OCI-M2 (cell line): ENCODE data around the gene PDE11A.
"Not testable (repeated sequence)": the region's sequence is repeated elsewhere in the genome, so short reads cannot be mapped to it uniquely, and the experiment has no call there.

Source experiments
- DNase-seq: peaks from one replicate; lab custom pipeline; 2025; ENCODE audit not compliant: unreplicated experiment; lab: John Stamatoyannopoulos, UW

Gene PDE11A

DNA sequence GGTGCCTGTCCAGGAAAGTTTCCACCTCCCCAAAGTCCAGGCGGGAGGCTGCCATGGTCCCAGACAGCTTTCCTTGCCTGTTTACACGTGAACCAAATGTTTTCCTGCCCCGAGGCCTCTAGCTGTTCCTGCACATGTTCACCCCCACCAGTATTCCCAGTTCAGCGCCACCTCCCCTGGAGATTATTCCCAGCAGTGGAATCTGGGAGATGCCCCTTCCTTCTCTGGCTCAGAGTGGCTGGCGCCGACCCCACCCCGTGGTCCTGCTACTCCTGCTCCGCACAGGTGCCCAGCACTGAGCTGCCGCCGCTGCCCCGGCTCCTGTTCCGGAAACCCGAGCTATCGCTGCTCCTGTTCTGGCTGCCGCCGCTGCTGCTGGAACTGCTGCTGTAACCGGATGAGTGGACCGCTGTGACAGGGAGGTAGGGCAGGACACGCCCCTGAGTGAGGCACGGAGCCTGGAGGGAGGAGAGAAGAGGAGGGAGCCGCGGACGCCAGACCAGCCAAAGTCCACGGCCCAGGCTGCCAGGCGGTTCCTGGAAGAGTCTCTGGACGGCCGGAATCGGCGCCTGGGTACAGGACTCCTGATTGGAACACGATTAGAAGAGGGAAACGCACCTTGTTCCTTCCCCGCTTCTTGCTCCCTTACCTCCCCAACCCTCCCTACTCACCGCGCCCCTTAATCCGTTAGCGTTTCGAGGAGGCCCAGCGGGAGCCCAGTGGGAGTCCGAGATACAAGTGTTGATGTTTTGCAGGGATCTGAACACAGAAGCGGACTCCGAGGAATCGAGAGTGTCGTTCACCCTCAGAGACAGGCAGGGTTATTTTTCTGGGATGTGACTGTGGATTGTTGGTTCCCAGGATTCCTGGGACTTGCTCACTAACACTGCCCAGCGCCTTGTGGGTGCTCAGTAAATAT lies at the start of gene PDE11A:
Gene PDE11A, minus strand, starts transcription at position 395 of the 919 bp plus-strand sequence. Its CDS starts 340 bp downstream, at position 55.
- no peak for DNase-seq

DNA sequence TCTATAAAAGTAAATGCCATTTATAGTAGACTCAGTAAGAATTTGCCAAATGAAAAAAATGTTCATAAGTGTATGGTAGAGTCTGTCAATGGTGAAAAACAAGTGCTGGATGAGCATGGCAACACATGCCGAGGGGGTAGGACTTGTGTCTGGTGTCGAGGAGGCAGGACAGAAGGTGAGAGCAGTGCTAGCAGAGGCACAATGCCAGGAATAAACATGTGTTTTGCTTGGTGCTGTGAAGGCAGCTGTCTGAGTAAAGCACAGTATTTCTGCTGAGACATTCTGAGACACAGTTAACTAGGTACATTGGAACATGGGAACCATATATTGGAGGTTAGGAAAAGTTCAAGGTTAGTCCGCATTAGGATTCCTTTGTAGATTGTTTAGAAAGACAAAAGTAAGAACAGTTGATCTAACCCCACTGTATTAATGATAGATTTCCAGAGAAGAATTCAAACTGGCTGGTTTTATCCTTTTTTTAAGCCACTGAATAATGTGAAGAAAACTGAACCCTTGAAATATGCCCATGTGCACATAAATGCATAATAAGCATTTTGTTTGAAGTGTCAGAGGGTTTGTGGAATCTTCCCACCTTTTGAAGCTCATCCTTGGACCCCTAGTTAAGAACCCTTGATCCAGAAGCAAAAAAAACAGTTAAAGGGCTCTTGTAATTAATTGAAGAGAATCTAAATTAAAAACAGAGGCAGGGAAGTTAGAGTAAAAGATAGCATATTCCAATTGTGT lies 46.8 kb upstream of the PDE11A start:
- no peak for DNase-seq

DNA sequence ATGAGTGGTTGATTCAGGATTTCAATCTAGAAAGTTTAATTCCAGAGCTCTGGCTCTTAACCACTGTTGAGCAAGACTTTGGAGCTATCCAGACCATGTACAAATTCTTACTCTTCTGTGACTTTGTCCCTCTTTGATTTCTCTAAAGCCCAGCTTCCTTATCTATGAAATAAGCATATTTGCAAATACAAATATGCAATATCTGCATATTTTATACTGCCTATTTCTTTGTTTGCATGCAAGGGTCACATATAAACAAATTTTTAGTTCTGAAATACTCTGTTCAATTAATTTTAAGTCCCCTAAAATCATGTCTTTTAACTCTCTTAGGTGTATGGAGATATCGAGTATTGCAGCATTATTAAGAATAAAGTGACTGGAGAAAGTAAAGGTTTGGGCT lies 45.1 kb upstream of the PDE11A start:
- no peak for DNase-seq

DNA sequence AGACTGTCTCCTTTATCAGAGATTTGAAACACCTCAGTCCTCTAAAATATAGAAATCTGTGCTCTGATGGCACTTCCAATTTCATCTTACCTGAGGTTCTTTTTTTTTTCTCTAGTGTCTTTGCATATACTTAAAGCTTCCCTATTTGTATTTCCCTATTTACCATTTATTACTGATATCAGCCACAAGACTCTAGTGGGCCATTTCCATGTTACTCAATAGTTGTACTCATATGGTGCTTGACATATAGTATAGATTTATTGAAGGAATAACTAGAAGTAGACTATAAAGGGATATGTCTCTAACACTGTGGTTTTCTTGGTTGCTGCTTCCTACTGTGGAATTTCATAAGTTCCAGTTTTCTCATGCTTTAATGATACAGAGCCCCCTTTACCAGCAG lies 42.7 kb upstream of the PDE11A start:
- DNase-seq = no peak

DNA sequence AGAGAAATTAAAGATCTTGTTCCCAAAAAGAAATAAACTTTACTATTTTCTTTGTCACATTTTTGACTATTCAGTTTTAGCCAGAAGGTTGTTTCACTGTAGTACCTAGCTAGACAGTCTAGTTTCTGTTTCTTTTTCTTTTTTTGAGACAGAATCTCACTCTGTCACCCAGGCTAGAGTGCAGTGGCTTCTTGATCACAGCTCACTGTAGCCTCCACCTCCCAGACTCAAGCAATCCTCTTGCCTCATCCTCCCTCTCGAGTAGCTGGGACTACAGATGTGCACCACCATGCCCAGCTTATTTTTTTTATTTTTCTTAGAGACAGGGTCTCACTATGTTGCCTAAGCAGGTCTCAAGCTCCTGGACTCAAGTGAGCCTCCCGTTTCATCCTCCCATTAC lies 41.9 kb upstream of the PDE11A start:
- no peak for DNase-seq

DNA sequence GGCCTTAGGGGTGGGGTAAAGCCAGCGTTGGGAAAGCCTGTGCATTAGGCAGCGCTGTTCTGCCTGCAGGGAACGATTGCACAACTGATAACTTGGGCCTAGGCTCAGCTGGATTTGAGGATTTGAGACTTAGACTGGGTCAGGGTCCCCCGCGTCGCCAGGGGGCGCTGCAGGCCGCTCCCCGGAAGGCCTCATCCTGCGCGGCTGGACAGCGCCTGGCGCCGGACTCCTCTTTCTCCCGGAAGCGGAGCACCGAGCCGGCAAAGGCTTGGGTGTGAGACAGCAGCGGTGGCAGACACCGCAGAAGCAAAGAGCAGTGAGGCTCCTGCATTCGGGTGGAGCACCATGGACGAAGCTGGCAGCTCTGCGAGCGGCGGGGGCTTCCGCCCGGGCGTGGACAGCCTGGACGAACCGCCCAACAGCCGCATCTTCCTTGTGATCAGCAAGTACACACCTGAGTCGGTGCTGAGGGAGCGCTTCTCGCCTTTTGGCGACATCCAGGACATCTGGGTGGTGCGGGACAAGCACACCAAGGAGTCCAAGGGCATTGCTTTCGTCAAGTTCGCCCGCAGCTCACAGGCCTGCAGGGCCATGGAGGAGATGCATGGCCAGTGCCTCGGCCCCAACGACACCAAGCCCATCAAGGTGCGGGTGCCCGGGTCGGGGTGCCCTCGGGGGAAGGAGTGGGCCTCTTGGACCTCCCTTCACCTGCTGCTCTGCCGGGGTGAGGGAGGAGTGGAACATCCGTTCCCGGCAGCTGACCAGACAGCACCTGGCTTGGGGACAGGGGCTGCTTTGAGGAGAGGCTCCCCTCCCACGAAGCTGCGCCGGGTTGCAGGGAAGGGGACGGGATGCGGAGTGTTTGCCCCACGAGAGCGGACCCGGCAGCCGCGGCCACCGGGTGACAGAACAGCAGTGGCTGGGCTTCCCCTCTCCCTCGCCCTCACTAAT lies 39.9 kb upstream of the PDE11A start, which contains the start of gene RBM45:
Gene RBM45, plus strand, starts transcription at position 236 of the 951 bp plus-strand sequence. Its CDS starts 110 bp downstream, at position 346.
- DNase-seq = peak; percentile 24

DNA sequence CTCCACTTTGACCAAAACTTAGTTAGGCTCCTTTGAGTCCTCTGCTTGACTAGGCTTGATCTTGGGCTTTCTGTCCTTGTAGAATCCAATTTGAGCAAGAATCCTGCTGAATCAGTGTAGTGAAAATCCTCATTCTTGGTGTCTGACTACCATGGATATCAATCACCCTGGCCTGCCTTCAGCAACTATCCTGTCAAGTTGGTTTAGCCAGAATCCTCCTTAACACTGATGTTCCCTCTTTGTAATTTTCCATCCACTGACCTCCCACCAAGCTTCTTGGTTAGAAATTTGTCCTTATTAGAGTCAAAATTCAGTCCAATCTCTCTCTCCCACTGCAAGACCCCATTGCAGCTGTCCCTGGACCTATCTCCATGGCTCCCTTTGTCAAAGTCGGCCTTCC lies 39.2 kb upstream of the PDE11A start:
- no peak for DNase-seq

DNA sequence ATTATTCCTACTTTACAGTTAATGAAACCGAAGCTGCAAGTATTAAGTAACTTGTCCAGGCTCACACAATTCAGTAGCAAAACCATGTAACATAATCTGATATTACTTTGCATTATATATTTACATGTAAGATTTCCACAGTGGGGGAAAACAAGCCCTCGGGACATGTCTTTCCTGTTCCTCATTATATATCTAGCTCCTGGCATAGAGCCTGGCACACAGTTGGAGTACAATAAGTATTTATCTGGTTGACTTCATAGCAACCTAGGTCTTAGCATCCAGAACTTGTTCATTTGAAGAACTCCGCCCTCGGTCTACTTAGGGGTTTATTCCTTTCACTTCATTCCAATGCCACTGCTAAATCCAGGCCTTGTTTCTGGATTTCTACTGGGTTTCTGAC lies 38.1 kb upstream of the PDE11A start:
- no peak for DNase-seq

DNA sequence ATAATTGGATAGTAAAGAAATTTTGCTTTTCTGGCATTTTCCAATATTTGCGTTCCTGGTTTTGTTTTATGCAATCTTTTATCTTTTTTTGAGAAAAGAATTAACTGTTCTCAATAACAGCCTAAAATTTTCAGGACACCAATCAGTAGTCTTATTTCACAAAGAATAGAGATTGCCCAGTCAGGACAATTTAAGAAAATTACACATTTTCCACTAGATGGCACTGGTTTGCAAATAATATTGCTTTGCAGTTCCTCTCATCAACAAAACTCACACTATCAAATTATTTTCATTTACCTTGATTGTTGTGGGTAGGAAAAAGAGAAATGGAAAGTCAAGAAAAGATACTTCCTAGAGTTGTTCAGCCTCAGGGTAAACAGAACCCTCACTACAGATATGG lies 37.2 kb upstream of the PDE11A start:
- no peak for DNase-seq

DNA sequence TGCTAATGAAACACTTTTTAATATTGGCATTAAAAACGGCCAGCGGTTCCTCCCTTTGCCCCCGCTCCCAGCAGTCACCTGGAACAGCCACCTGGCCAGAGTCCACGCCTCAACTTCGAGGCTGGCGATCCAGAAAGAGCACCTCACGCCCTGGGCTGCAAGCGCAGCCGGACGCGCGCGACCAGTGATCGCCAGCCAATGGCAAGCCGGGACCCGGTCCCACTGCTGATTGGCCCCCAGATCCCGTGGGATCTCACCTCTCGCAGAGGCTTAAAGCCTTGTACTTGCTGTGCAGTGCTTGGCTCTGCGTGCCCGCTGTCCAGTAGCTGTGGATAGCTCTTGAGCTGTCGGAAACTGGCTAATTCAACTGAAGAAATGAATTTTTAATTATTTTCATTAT lies 35.6 kb upstream of the PDE11A start:
- DNase-seq = no peak

DNA sequence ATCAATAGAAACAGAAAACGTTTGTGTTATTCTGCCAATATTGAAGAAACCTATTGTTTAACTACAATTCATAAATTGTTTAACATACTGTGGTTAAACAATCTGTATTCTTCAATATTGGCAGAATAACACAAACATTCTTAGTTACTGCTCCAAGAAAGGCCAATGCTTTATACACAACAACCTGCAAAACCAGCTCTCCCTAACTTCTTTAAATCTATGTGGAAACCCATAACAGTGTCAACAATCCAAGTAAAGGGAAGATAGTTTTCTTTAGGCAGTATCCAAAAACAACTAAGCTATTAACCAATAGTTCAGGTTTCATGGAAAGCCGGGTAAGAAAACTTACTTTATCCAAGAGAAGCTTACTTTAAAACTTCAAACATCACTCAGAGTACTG lies 33.5 kb upstream of the PDE11A start:
- DNase-seq = no peak

DNA sequence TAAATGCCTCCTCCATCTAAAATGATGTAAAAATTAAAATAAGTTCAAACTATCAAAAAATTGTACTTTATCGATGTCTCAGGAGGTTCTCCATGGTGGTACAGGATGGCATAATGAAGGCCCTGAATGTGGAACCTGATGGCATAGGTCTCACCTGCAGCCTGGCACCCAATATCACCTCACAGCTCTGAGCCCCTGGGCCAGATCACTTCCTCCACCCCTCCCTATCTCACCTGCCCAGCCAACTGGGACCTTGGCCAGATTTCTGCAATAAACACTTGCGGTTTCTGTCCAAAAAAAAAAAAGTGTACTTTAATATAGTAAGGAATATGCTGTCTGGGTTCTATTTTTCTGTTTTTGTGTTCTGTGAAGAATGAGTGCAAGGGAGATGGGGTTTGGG lies 33.0 kb upstream of the PDE11A start:
- no peak for DNase-seq

DNA sequence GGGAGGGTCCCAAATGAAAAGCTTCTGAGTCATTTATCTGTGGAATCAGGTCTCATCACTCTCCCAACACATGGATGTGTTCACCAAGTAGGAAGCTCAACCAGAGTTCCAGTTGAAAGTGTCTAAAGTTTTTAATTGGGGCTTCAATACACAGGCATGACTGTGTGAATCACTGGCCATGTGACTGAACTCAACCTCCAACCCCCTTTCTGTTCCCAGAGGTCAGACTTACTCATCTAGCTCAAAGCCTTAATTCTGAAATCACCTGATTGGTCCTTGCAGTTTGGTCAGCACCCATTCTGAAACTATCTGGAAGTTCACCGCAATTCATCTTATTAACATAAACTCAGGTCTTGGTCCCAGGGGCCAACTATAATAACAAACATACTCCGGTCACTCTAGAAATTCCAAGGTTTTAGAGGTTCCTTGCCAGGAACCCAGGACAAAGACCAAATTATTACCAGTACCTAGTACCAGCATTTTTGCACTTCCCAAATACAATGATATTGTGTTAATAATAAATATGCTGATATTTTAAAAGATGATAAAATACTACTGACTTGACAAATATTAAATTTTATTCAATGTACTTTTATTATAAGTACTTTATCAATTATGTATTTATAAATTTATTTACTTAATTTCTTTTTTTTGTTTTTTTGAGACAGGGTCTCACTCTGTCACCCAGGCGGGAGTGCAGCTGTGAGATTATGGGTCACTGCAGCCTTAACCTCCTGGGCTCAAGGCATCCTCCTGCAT lies 28.9 kb upstream of the PDE11A start:
- no peak for DNase-seq

DNA sequence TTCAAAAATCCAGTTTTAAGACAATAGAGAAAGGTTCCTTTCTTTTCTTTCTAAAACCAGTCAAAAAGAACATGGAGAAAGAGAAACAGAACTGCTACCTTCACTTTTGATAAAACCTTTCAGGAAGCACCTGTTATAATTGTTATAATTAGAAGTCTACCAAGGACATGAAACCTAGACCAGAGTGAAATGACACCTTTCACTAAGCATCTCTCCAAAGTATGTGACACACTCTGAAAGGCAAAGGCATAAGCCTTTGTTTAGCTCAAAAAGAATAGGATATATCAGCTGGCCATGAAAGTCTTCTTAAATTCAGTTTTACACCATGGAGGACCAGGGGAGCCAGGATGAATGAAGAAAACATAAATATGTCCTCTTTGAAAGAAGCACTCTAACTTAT lies 20.9 kb upstream of the PDE11A start:
- DNase-seq = no peak

DNA sequence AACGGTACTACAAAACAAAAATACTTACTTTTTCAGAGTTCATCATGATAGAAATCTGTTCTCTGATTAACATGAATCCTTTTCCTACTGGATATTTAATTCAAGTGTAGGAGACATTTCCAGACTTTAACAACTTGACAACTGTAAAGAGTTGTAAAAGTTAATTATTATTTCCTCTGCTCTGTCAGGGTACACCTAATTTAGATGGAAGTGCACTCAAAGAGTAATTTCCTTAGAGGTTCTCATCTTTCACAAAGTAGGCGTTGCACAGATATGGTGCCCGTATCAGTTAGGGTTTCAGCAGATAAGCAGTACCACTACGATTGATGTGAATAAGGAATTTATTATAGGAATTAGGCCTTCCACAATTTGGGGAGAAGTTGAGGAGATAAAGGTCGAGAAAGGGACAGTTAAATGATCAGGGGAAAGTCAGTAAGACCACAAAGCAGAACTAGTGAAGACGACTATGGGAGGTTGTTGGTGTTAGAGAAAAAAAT lies 16.2 kb upstream of the PDE11A start:
- no peak for DNase-seq

DNA sequence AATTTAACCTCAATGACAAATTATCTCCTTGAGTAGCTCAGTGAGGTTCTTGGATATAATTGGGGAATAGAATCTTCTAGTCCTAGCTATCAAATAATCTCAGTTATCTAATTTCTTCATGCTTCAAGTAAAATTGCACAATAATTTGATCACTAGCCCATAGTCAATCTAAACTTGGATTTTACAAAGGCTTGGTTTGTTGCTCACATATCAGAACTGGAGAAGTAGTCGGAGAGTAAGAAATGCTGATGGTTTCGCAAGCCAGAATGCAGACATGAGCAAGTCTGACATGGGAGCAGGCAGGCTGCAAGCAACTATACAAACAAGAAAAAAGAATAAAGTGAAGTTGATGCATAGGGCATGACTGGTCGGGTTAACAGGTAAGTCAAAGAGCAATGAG lies 11.7 kb upstream of the PDE11A start:
- DNase-seq = no peak

DNA sequence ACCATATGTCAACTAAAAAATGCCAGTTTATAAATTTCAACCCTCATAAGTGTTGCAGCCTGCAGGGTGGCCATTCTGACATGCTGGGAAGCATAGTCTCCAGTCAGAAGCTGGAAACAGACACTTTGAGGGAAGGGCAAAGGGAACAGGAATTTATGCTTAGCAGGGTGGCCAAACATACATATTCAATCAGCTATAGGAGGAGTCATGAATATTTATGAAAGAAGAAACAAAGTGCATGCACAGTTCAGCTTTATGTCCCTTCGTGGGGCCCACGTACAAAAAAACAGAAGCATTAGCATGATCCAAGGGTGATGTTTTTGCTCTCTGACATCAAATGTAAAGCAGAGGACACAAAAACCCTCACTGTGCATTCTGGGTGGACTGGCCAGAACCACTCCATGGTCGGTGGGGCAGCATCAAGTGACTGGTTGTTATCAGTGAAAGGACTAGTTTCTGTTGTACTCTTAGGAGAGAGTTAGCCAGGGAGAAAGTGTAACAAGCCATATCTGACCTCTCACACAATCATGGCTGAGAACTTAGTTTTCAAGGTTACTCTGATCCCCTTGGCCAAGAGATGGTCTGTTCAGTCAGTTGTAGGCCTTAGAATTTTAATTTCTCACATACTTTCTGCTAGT lies 9.9 kb upstream of the PDE11A start:
- DNase-seq = no peak

DNA sequence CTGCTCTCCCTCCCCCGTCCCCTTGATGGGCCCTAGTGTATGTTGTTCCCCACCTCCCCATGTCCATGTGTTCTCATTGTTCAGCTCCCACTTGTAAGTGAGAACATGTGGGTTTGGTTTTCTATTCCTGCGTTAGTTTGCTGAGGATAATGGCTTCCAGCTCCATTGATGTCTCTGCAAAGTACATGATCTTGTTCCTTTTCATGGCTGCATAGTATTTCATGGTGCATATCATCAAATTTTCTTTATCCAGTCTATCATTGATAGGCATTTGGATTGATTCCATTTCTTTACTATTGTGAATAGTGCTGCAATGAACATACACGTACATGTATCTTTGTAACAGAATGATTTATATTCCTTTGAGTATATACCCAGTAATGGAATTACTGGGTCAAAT lies 6.7 kb upstream of the PDE11A start:
- DNase-seq = not testable (repeated sequence)

DNA sequence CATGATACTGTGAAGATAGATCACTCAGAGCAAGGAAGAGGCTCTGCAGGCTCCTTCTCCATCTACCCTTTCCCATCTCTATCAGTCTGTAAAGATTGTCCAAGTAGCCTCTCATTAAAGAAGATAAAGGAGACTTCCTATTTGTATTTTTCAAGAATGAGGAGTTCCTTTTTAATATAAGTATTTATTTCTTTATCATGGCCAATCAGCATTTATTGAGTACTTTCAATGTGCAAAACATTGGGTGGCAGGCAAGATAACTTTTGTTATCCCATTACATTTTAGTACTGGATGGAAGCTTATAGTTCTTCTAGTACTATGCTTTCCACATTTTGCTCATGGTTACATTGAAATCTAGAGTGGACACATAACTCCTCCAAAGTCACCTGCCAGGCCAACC lies 3.6 kb upstream of the PDE11A start:
- no peak for DNase-seq

DNA sequence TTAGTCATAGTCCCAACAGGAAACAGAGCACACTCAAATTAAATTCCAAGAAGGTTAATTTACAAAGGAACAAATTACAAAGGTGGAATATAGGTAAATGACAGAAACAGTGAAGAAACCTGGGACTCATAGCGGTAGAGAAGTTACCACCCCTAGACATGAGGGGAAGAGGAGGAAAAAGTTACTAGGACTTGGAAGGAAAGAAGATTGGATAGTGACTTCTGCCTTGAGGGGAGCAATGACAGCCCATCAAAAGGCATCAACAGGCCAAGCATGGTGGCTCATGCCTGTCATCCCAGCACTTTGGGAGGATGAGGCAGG lies 2.4 kb upstream of the PDE11A start:
- DNase-seq = no peak
